GM12874 (cell line): ENCODE results near the gene RNF7.

Source experiments
- CTCF ChIP-seq: IDR thresholded peaks from 2 replicates; pipeline ENCODE4 v1.5.1; 2011; ENCODE audit warnings: low read depth, mild to moderate bottlenecking, control low read depth, low read length, moderate library complexity; ENCODE audit not compliant: insufficient read depth

The RNF7 gene

GRCh38 chr3:141795741-141796080 lies 57.6 kb downstream of the RNF7 start:
- no peak for TF ChIP-seq CTCF

GRCh38 chr3:141796081-141796888 lies 58.2 kb downstream of the RNF7 start:
- no peak for TF ChIP-seq CTCF
